ENCODE measurements around the gene RPTOR.

The RPTOR gene

GRCh38 chr17:80921741-80922579 is 377.3 kb downstream of the RPTOR start:
- no peak for DNase-seq

GRCh38 chr17:80922580-80923160 is 378.0 kb downstream of the RPTOR start:
- DNase-seq: no peak

- no peak for DNase-seq
These were observed 378.8 kb downstream of the RPTOR start for GRCh38 chr17:80923211-80924110.

GRCh38 chr17:80924111-80924806 is 379.6 kb downstream of the RPTOR start:
- DNase-seq: no peak

GRCh38 chr17:80924807-80925610 is 380.4 kb downstream of the RPTOR start:
- no peak for DNase-seq

- DNase-seq: no peak
These were observed 381.2 kb downstream of the RPTOR start for GRCh38 chr17:80925688-80926335.

- DNase-seq: no peak
These were observed 382.1 kb downstream of the RPTOR start for GRCh38 chr17:80926591-80927250.

- DNase-seq: no peak
These were observed 383.2 kb downstream of the RPTOR start for GRCh38 chr17:80927791-80928216.

- DNase-seq: peak in 1 of 2 donors; percentile 16
These were observed 384.8 kb downstream of the RPTOR start for GRCh38 chr17:80929449-80929848.

GRCh38 chr17:80930335-80931279 is 386.0 kb downstream of the RPTOR start:
- no peak for DNase-seq

- DNase-seq: no peak
These were observed 387.0 kb downstream of the RPTOR start for GRCh38 chr17:80931421-80932265.

GRCh38 chr17:80935526-80935925 is 390.9 kb downstream of the RPTOR start:
- no peak for DNase-seq

GRCh38 chr17:80936218-80936617 is 391.6 kb downstream of the RPTOR start:
- no peak for DNase-seq

- DNase-seq: no peak
These were observed 392.1 kb downstream of the RPTOR start for GRCh38 chr17:80936723-80937122.

- no peak for DNase-seq
These were observed 393.1 kb downstream of the RPTOR start for GRCh38 chr17:80937462-80938381.

- peak; percentile 15 to 25 for DNase-seq
These were observed 393.9 kb downstream of the RPTOR start for GRCh38 chr17:80938556-80938955.

All from CD4-positive, alpha-beta T cell treated with Interleukin-1 beta for 1 hour (primary cell).